ENCODE results near the gene LARGE1. TPM values are rescaled to one million over a fixed set of nuclear protein-coding genes. Genes with fewer than 3 reads are reported as not detected.

LARGE1 gene
- total RNA-seq, 1 experiment from 2014 or later = 2.5 TPM

DNA sequence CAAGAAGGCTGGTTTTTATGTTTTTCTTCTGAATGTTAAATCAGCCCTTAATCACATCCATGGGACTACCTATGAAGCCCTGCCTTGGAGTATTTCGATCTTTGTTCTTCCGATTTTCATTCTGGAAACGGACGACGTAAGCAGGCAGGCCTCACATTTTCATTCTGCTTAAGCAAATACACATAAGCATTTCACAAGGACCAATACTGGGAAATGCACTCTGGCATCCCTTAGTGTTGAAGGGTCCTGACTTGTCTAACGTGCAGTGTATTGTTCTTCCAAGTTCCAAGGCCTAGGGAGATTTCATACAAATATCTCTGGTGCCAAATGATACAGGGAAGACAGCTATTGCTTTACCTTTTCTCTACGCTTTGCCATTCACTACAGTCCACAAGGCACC lies 143.8 kb downstream of the LARGE1 start:
- Histone ChIP-seq H3K27me3 (ENCODE audit: control insufficient read depth, insufficient read depth, low read length) (no peaks in the 10 kb centered on the region), H3K27ac (ENCODE audit: low read length) (no peak overlapping the region), H3K36me3 (ENCODE audit: control insufficient read depth, insufficient read depth, low read length) (no peaks in the 10 kb centered on the region), H3K9me3 (ENCODE audit: control insufficient read depth, insufficient read depth, low read depth, low read length) (no peaks in the 10 kb centered on the region), H3K4me3 (ENCODE audit: low read depth in 2 of 2, low read length in 2 of 2) (no peak overlapping the region), H3K4me1 (ENCODE audit: control insufficient read depth, insufficient read depth, low read length) (no peaks in the 10 kb centered on the region)
- ChIA-PET CTCF (no interaction called here), POLR2A (no interaction called here)
- intact Hi-C loops (cut with micrococcal nuclease; ENCODE audit: unreplicated experiment) = no loop called here
- in situ Hi-C loops (cut with HindIII; ENCODE audit: low pct_unique_long_range_greater_than_20kb, low sequenced_read_pairs) = no loop called here
- no peak for DNase-seq (ENCODE audit: low read depth, low spot score)
- no TSS peak for BruUV-seq (replicated peaks)
- no peak for ATAC-seq
- TF ChIP-seq POLR2AphosphoS5 (IDR thresholded peaks at IDR 0.05; ENCODE audit: low read depth, low read length) (no peak), SIN3A (IDR thresholded peaks at IDR 0.05; ENCODE audit: borderline replicate concordance, insufficient read depth, low read depth, low read length) (no peak), TCF7L2 (IDR thresholded peaks at IDR 0.05; ENCODE audit: low read depth, low read length) (no peak)
- TF ChIP-seq, protein P1, sequence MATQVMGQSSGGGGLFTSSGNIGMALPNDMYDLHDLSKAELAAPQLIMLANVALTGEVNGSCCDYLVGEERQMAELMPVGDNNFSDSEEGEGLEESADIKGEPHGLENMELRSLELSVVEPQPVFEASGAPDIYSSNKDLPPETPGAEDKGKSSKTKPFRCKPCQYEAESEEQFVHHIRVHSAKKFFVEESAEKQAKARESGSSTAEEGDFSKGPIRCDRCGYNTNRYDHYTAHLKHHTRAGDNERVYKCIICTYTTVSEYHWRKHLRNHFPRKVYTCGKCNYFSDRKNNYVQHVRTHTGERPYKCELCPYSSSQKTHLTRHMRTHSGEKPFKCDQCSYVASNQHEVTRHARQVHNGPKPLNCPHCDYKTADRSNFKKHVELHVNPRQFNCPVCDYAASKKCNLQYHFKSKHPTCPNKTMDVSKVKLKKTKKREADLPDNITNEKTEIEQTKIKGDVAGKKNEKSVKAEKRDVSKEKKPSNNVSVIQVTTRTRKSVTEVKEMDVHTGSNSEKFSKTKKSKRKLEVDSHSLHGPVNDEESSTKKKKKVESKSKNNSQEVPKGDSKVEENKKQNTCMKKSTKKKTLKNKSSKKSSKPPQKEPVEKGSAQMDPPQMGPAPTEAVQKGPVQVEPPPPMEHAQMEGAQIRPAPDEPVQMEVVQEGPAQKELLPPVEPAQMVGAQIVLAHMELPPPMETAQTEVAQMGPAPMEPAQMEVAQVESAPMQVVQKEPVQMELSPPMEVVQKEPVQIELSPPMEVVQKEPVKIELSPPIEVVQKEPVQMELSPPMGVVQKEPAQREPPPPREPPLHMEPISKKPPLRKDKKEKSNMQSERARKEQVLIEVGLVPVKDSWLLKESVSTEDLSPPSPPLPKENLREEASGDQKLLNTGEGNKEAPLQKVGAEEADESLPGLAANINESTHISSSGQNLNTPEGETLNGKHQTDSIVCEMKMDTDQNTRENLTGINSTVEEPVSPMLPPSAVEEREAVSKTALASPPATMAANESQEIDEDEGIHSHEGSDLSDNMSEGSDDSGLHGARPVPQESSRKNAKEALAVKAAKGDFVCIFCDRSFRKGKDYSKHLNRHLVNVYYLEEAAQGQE (IDR thresholded peaks at IDR 0.05; ENCODE audit: insufficient read depth in 1 of 2, low read depth in 2 of 2, low read length in 1 of 2) = no peak
- TF ChIP-seq, protein P2, sequence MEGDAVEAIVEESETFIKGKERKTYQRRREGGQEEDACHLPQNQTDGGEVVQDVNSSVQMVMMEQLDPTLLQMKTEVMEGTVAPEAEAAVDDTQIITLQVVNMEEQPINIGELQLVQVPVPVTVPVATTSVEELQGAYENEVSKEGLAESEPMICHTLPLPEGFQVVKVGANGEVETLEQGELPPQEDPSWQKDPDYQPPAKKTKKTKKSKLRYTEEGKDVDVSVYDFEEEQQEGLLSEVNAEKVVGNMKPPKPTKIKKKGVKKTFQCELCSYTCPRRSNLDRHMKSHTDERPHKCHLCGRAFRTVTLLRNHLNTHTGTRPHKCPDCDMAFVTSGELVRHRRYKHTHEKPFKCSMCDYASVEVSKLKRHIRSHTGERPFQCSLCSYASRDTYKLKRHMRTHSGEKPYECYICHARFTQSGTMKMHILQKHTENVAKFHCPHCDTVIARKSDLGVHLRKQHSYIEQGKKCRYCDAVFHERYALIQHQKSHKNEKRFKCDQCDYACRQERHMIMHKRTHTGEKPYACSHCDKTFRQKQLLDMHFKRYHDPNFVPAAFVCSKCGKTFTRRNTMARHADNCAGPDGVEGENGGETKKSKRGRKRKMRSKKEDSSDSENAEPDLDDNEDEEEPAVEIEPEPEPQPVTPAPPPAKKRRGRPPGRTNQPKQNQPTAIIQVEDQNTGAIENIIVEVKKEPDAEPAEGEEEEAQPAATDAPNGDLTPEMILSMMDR (IDR thresholded peaks at IDR 0.05) = no peak

DNA sequence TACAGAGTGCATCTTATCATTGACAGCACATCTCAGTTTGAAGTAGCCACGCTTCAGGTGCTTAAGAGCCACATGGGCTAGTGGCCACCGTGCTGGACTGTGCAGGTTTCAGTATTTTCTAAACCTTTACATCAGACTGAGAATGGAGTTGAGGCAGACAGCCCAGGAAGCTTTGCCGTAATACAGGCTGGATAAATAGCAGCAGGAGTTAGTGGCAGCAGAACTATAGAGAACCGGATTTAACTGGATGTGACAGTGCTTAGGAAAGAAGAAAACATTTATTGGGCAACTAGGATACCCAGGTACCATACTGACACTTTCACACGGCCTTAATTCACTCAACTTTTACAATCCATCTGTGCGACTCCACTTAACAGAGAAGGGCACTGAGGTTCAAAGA lies 145.5 kb downstream of the LARGE1 start:
- Histone ChIP-seq H3K4me3 (ENCODE audit: low read depth in 2 of 2, low read length in 2 of 2) (no peak overlapping the region), H3K4me1 (ENCODE audit: control insufficient read depth, insufficient read depth, low read length) (no peaks in the 10 kb centered on the region), H3K27me3 (ENCODE audit: control insufficient read depth, insufficient read depth, low read length) (no peaks in the 10 kb centered on the region), H3K27ac (ENCODE audit: low read length) (no peak overlapping the region), H3K9me3 (ENCODE audit: control insufficient read depth, insufficient read depth, low read depth, low read length) (no peaks in the 10 kb centered on the region), H3K36me3 (ENCODE audit: control insufficient read depth, insufficient read depth, low read length) (no peaks in the 10 kb centered on the region)
- BruUV-seq (replicated peaks) = no TSS peak
- ChIA-PET POLR2A (no interaction called here), CTCF (no interaction called here)
- ATAC-seq (no peak), DNase-seq (ENCODE audit: low read depth, low spot score) (no peak)
- TF ChIP-seq SIN3A (IDR thresholded peaks at IDR 0.05; ENCODE audit: borderline replicate concordance, insufficient read depth, low read depth, low read length) (no peak), POLR2AphosphoS5 (IDR thresholded peaks at IDR 0.05; ENCODE audit: low read depth, low read length) (no peak), TCF7L2 (IDR thresholded peaks at IDR 0.05; ENCODE audit: low read depth, low read length) (no peak)
- TF ChIP-seq, protein P1 (IDR thresholded peaks at IDR 0.05; ENCODE audit: insufficient read depth in 1 of 2, low read depth in 2 of 2, low read length in 1 of 2) = no peak
- TF ChIP-seq, protein P2 (IDR thresholded peaks at IDR 0.05) = no peak
- intact Hi-C loops (cut with micrococcal nuclease; ENCODE audit: unreplicated experiment) (no loop called here), in situ Hi-C loops (cut with HindIII; ENCODE audit: low pct_unique_long_range_greater_than_20kb, low sequenced_read_pairs) (no loop called here)

Data from Panc1 (cell line).